SK-N-SH (cell line): ENCODE measurements around the gene CLEC9A. TPM values are rescaled to one million over a fixed set of nuclear protein-coding genes. Genes with fewer than 3 reads are reported as not detected.

Source experiments
- CTCF ChIA-PET: fragments of 300-600, 350-600 bp; formaldehyde crosslinking; extraction: SDS; loops from one replicate; lab custom pipeline; 2021; lab: Yijun Ruan, JAX
- POLR2A ChIA-PET: fragments of 350-600 bp; sonication (Branson Sonifier 250); formaldehyde crosslinking; extraction: SDS; loops from one replicate; lab custom pipeline; 2020; ENCODE audit warnings: antibody characterized with exemption, inconsistent platforms; lab: Yijun Ruan, JAX
- DNase-seq: peaks from one replicate; pipeline ENCODE4 v3.0.0; 2012
- H2AFZ ChIP-seq: fragments of 200-600 bp; sonication (generic); 2 replicates; pipeline ENCODE4 v1.8.1; 2016; ENCODE audit warnings: antibody characterized with exemption, mild to moderate bottlenecking, low read depth
- H3F3A ChIP-seq: fragments of 200-600 bp; sonication (generic); replicated peaks from 2 replicates; pipeline ENCODE3; 2016; ENCODE audit warnings: antibody characterized with exemption, mild to moderate bottlenecking; ENCODE audit not compliant: insufficient read depth
- H3K27ac ChIP-seq, 2 experiments: fragments of 200-500 bp in 1 of 2; fragments of 200-600 bp in 1 of 2; sonication (Bioruptor generic) in 1 of 2; sonication (generic), shearing (Covaris generic) in 1 of 2; 2 replicates each; pipeline versions ENCODE4 v1.5.1 to v1.6.1; 2014 to 2016; ENCODE audit warnings: low read depth in 2 of 2, inconsistent platforms in 1 of 2, low read length in 1 of 2, mild to moderate bottlenecking in 1 of 2, mixed read lengths in 1 of 2
- H3K27me3 ChIP-seq: fragments of 200-600 bp; sonication (generic), shearing (Covaris generic); 2 replicates; pipeline ENCODE4 v1.6.1; 2016; ENCODE audit warnings: mixed run types; ENCODE audit not compliant: insufficient read depth
- H3K36me3 ChIP-seq, 2 experiments: fragments of 200-500 bp in 1 of 2; fragments of 200-600 bp in 1 of 2; sonication (Bioruptor generic) in 1 of 2; sonication (generic) in 1 of 2; replicated peaks in 1 of 2; 2 replicates each; pipeline versions ENCODE3 to v1.5.1; 2014 to 2016; ENCODE audit warnings: low read length in 1 of 2, mild to moderate bottlenecking in 1 of 2; ENCODE audit not compliant: insufficient read depth in 2 of 2, control insufficient read depth in 1 of 2
- H3K4me1 ChIP-seq, 2 experiments: fragments of 200-500 bp in 1 of 2; fragments of 200-600 bp in 1 of 2; sonication (Bioruptor generic) in 1 of 2; sonication (generic), shearing (Covaris generic) in 1 of 2; 2 replicates each; pipeline versions ENCODE4 v1.5.1 to v1.6.1; 2014 to 2016; ENCODE audit warnings: low read depth in 1 of 2, low read length in 1 of 2, mixed run types in 1 of 2; ENCODE audit not compliant: insufficient read depth in 2 of 2, control insufficient read depth in 1 of 2
- H3K4me2 ChIP-seq: fragments of 200-600 bp; sonication (generic), shearing (Covaris generic); 2 replicates; pipeline ENCODE4 v1.6.1; 2017; ENCODE audit warnings: mixed run types
- H3K4me3 ChIP-seq, 2 experiments: fragments of 200-500 bp in 1 of 2; fragments of 200-600 bp in 1 of 2; sonication (Bioruptor generic) in 1 of 2; sonication (generic), shearing (Covaris generic) in 1 of 2; 2 replicates each; pipeline versions ENCODE4 v1.5.1 to v1.8.1; 2014 to 2016; ENCODE audit warnings: low read depth in 2 of 2, inconsistent platforms in 1 of 2, low read length in 1 of 2, mild to moderate bottlenecking in 1 of 2, mixed read lengths in 1 of 2, moderate library complexity in 1 of 2
- H3K79me2 ChIP-seq: fragments of 200-600 bp; sonication (generic); 2 replicates; pipeline ENCODE4 v1.8.1; 2017; ENCODE audit warnings: mild to moderate bottlenecking; ENCODE audit not compliant: insufficient read depth
- H3K9ac ChIP-seq: fragments of 200-600 bp; sonication (generic); 2 replicates; pipeline ENCODE4 v1.6.1; 2017; ENCODE audit warnings: mixed run types
- H3K9me2 ChIP-seq: fragments of 200-600 bp; sonication (generic); 2 replicates; pipeline ENCODE4 v1.6.1; 2017; ENCODE audit warnings: mixed run types
- H3K9me3 ChIP-seq: fragments of 200-600 bp; sonication (generic); 2 replicates; pipeline ENCODE4 v1.6.1; 2017; ENCODE audit warnings: mixed run types, mild to moderate bottlenecking, moderate library complexity
- H4K20me1 ChIP-seq: fragments of 200-600 bp; sonication (generic); 2 replicates; pipeline ENCODE4 v1.6.1; 2017; ENCODE audit warnings: mild to moderate bottlenecking, mixed run types; ENCODE audit not compliant: insufficient read depth
- CHD2 ChIP-seq: fragments of 150-350 bp; IDR thresholded peaks from 2 replicates; pipeline ENCODE4 v1.6.1; 2018; ENCODE audit warnings: low read length; ENCODE audit not compliant: partially characterized antibody
- EP300 ChIP-seq, 2 experiments: IDR thresholded peaks; 2 replicates each; pipeline versions ENCODE4 v1.4.0 to v1.6.1; 2012; ENCODE audit warnings: borderline replicate concordance in 1 of 2, low read depth in 1 of 2, low read length in 1 of 2
- EZH2phosphoT487 ChIP-seq: fragments of 200-600 bp; sonication (generic); IDR thresholded peaks from 2 replicates; pipeline ENCODE4 v1.6.1; 2017; ENCODE audit warnings: low read depth, mixed run types, mild to moderate bottlenecking, antibody characterized with exemption, moderate library complexity, borderline replicate concordance
- FOSL2 ChIP-seq: IDR thresholded peaks from 2 replicates; pipeline ENCODE4 v1.4.0; 2012; ENCODE audit warnings: low read depth, mild to moderate bottlenecking, moderate library complexity, borderline replicate concordance
- FOXJ3 ChIP-seq: sonication (generic); formaldehyde crosslinking; IDR thresholded peaks from 2 replicates; pipeline ENCODE4 v1.5.1; 2020; ENCODE audit warnings: mild to moderate bottlenecking, missing genetic modification reagents
- GABPA ChIP-seq: IDR thresholded peaks from 2 replicates; pipeline ENCODE4 v1.4.0; 2012; ENCODE audit warnings: low read depth, mild to moderate bottlenecking
- GATA2 ChIP-seq: sonication (generic); formaldehyde crosslinking; IDR thresholded peaks from 2 replicates; pipeline ENCODE4 v1.5.0; 2020; ENCODE audit warnings: mild to moderate bottlenecking, missing genetic modification reagents
- MEF2A ChIP-seq: IDR thresholded peaks from 2 replicates; pipeline ENCODE4 v1.4.0; 2012; ENCODE audit warnings: low read depth, borderline replicate concordance
- RAD21 ChIP-seq: IDR thresholded peaks from 2 replicates; pipeline ENCODE4 v1.6.1; 2012; ENCODE audit warnings: mild to moderate bottlenecking, low read length
- RFX5 ChIP-seq: IDR thresholded peaks from 2 replicates; pipeline ENCODE4 v1.6.1; 2012; ENCODE audit warnings: mild to moderate bottlenecking, improper control_type of control experiment, low read length
- RXRA ChIP-seq: IDR thresholded peaks from 2 replicates; pipeline ENCODE4 v1.4.0; 2012; ENCODE audit warnings: low read depth, mild to moderate bottlenecking, borderline replicate concordance
- SIN3A ChIP-seq: IDR thresholded peaks from 2 replicates; pipeline ENCODE4 v1.6.1; 2012; ENCODE audit warnings: low read depth, mild to moderate bottlenecking, low read length, moderate library complexity, borderline replicate concordance
- SMC3 ChIP-seq: IDR thresholded peaks from 2 replicates; pipeline ENCODE4 v1.6.1; 2012; ENCODE audit warnings: low read depth, low read length, improper control_type of control experiment
- TAF1 ChIP-seq: IDR thresholded peaks from 2 replicates; pipeline ENCODE4 v1.6.1; 2012; ENCODE audit warnings: low read depth, mild to moderate bottlenecking, low read length, moderate library complexity, borderline replicate concordance
- TCF12 ChIP-seq: IDR thresholded peaks from 2 replicates; pipeline ENCODE4 v1.4.0; 2012
- WGBS: methylation state at CpG from one replicate; pipeline ENCODE4 v1.1.6; 2017; ENCODE audit warnings: low lambda C conversion rate; 5-methylcytosine and 5-hydroxymethylcytosine counted together
- polyA plus RNA-seq, 3 experiments: library from polyadenylated mRNA; depleted of rRNA; stranded (reverse); fragments of >200 nt; gene quantifications; 2 replicates each; pipeline ENCODE4 v1.2.3, GENCODE V29; 2012
- TF ChIP-seq, protein P1 (sequence below): IDR thresholded peaks from 2 replicates; pipeline ENCODE4 v1.4.0; 2012; ENCODE audit warnings: low read depth, borderline replicate concordance
- TF ChIP-seq, protein P2 (sequence below): IDR thresholded peaks from 2 replicates; pipeline ENCODE4; 2012
- TF ChIP-seq, protein P3 (sequence below): IDR thresholded peaks from 2 replicates; pipeline ENCODE4 v1.4.0; 2012; ENCODE audit warnings: low read depth, borderline replicate concordance

Gene CLEC9A
- polyA plus RNA-seq, 1 of the 3 experiments (the other 2 are of a cell fraction): not detected

DNA sequence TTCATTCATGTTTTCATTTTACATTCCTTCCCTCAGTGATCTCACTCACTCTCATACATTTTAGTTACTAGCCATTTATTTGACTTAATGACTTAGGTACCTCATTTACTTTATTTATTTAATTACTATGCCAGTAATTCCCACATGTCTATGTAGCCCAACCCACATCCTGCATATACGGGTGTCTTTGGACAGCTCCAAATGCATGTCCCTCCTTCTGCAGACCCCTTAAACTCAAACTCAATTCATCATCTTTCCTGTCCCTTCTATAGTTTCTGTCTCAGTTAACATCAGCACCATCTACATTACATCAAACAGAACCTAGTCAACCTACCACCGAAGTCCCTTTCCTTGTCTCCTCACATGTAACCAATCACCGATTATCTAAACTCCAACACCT lies 65.5 kb downstream of the CLEC9A start:
- Histone ChIP-seq H3K4me1 (no peaks in the 10 kb centered on the region), H4K20me1 (no peaks in the 10 kb centered on the region), H3K9me2 (no peaks in the 10 kb centered on the region), H3K27ac (no peak overlapping the region), H3K27me3 (no peaks in the 10 kb centered on the region; the same call in 1 of the 2 replicates), H2AFZ (no peak overlapping the region), H3K79me2 (no peaks in the 10 kb centered on the region), H3K36me3 (no peaks in the 10 kb centered on the region), H3F3A (no peaks in the 10 kb centered on the region), H3K9me3 (no peaks in the 10 kb centered on the region), H3K4me3 (no peak overlapping the region), H3K9ac (no peak overlapping the region), H3K4me2 (no peak overlapping the region)
- TF ChIP-seq RAD21 (no peak), EZH2phosphoT487 (no peak), RXRA (no peak)
- no peak for DNase-seq
- WGBS: 9% methylated on average over 3 of the region's 3 CpGs
- ChIA-PET POLR2A (no interaction called here), CTCF (no interaction called here)

DNA sequence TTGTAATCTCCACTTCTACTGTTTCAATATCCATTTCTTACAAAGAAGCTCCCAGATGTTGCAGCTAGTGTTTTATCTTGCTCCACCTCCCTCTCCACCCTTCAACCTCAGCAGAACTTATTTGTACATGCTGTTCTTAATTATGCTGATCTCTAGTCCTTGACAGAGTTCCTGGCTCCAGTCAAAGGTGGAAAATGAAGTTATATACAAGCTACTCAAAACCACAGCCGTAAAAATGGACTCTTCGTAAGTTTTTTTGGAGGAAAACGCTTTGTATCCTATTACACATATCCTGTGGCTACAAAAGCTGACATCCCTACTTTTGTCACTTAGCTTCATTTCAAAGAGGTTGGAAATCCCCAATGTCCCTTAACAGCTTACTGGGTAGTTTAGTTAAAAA lies 67.0 kb downstream of the CLEC9A start:
- H4K20me1 ChIP-seq: no peaks in the 10 kb centered on the region
- no peaks in the 10 kb centered on the region for H3F3A ChIP-seq
- no peak for DNase-seq
- H3K4me1 ChIP-seq: peaks cover 0 to 6% of the 10 kb centered on the region in 2 experiments; a peak in 1 of 4 replicates
- H3K9me3 ChIP-seq: no peaks in the 10 kb centered on the region
- no peak overlapping the region for H3K27ac ChIP-seq
- TF ChIP-seq, protein P1, sequence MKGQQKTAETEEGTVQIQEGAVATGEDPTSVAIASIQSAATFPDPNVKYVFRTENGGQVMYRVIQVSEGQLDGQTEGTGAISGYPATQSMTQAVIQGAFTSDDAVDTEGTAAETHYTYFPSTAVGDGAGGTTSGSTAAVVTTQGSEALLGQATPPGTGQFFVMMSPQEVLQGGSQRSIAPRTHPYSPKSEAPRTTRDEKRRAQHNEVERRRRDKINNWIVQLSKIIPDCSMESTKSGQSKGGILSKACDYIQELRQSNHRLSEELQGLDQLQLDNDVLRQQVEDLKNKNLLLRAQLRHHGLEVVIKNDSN: no peak
- no peak for TF ChIP-seq RXRA
- no peak for TF ChIP-seq SIN3A
- no peak for TF ChIP-seq MEF2A
- no peak for TF ChIP-seq TAF1
- TF ChIP-seq GATA2 (CRISPR knock-in tag): no peak
- no peak for TF ChIP-seq SMC3
- TF ChIP-seq CHD2: no peak
- TF ChIP-seq, protein P2, sequence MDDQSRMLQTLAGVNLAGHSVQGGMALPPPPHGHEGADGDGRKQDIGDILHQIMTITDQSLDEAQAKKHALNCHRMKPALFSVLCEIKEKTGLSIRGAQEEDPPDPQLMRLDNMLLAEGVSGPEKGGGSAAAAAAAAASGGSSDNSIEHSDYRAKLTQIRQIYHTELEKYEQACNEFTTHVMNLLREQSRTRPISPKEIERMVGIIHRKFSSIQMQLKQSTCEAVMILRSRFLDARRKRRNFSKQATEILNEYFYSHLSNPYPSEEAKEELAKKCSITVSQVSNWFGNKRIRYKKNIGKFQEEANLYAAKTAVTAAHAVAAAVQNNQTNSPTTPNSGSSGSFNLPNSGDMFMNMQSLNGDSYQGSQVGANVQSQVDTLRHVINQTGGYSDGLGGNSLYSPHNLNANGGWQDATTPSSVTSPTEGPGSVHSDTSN: no peak
- no peak for TF ChIP-seq FOSL2
- no peak for TF ChIP-seq RAD21
- TF ChIP-seq GABPA: no peak
- TF ChIP-seq, protein P3, sequence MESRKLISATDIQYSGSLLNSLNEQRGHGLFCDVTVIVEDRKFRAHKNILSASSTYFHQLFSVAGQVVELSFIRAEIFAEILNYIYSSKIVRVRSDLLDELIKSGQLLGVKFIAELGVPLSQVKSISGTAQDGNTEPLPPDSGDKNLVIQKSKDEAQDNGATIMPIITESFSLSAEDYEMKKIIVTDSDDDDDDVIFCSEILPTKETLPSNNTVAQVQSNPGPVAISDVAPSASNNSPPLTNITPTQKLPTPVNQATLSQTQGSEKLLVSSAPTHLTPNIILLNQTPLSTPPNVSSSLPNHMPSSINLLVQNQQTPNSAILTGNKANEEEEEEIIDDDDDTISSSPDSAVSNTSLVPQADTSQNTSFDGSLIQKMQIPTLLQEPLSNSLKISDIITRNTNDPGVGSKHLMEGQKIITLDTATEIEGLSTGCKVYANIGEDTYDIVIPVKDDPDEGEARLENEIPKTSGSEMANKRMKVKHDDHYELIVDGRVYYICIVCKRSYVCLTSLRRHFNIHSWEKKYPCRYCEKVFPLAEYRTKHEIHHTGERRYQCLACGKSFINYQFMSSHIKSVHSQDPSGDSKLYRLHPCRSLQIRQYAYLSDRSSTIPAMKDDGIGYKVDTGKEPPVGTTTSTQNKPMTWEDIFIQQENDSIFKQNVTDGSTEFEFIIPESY: no peak
- no peak for TF ChIP-seq RFX5
- no peak for TF ChIP-seq TCF12
- TF ChIP-seq FOXJ3: no peak
- TF ChIP-seq EP300 (IDR thresholded peaks at IDR 0.05; ENCODE audit: borderline replicate concordance in 1 of 2, low read depth in 1 of 2, low read length in 1 of 2): no peak
- TF ChIP-seq, all 33 proteins: peak for 0
- 0% methylated on average over 3 of the region's 3 CpGs for WGBS
- Histone ChIP-seq H3K27me3 (no peaks in the 10 kb centered on the region; the same call in 1 of the 2 replicates), H3K36me3 (no peaks in the 10 kb centered on the region), H2AFZ (no peak overlapping the region), H3K9me2 (no peaks in the 10 kb centered on the region), H3K4me3 (no peak overlapping the region), H3K9ac (no peak overlapping the region), H3K79me2 (no peaks in the 10 kb centered on the region), H3K4me2 (no peak overlapping the region)
- ChIA-PET CTCF (no interaction called here), POLR2A (no interaction called here)
